Epithelial cell of proximal tubule (primary cell): ENCODE results near the gene TMC2. TPM values are rescaled to one million over a fixed set of nuclear protein-coding genes. Genes with fewer than 3 reads are reported as not detected.

Experiments
- DNase-seq: peaks from one replicate; pipeline ENCODE4 v3.0.0-alpha.2; 2011; ENCODE audit warnings: low read depth
- H3K4me3 ChIP-seq: 2 replicates; pipeline ENCODE4 v1.5.1; 2011; ENCODE audit warnings: low read depth, mild to moderate bottlenecking, low read length
- total RNA-seq: library from RNA; depleted of rRNA; stranded (reverse); fragments of >200 nt; gene quantifications from 2 replicates; pipeline ENCODE4 v1.2.3, GENCODE V29; 2015
- TF ChIP-seq, protein P1 (sequence below): conservative IDR thresholded peaks from 2 replicates; pipeline ENCODE4 v1.5.1; 2012; ENCODE audit warnings: low read depth, mild to moderate bottlenecking, low read length

TMC2 gene
- total RNA-seq, 1 donor from 2014 or later: not detected

DNA sequence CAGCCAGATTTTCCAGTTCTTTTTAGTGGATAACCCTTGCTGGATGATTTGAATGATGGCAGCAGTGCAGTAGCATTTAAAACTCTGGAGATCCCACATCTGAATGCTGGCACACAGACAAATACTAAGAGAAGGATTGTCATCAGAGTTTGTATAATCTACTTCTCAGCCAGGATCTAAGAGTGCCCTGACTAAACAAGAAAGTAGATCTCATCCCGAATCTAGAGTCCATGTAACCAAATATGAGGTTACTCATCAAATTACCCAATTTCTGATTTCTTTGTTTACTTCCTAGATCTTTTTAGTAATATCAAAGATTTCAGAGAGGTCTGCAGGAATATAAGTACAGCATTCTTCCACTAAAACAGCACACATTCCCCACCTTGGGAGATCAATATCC, 7.8 kb downstream of the TMC2 start:
- DNase-seq: no peak

DNA sequence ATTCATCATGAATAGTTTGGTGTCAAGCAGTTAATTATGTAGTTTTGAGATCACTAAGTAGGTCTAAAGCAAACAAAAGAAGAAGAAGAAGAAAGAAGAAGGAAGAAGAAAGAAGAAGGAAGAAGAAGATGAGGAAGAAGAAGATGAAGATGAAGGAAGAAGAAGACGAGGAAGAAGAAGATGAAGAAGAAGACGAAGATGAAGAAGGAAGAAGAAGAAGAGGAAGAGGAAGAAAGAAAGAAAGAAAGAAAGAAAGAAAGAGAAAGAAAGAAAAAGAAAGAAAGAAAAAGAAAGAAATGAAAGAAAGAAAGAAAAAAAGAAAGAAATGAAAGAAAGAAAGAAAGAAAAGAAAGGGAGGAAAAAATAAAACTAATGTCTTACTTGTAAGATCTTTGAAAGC, 9.2 kb downstream of the TMC2 start:
- no peak for DNase-seq
- H3K4me3 ChIP-seq: no peak overlapping the region
- TF ChIP-seq, protein P1, sequence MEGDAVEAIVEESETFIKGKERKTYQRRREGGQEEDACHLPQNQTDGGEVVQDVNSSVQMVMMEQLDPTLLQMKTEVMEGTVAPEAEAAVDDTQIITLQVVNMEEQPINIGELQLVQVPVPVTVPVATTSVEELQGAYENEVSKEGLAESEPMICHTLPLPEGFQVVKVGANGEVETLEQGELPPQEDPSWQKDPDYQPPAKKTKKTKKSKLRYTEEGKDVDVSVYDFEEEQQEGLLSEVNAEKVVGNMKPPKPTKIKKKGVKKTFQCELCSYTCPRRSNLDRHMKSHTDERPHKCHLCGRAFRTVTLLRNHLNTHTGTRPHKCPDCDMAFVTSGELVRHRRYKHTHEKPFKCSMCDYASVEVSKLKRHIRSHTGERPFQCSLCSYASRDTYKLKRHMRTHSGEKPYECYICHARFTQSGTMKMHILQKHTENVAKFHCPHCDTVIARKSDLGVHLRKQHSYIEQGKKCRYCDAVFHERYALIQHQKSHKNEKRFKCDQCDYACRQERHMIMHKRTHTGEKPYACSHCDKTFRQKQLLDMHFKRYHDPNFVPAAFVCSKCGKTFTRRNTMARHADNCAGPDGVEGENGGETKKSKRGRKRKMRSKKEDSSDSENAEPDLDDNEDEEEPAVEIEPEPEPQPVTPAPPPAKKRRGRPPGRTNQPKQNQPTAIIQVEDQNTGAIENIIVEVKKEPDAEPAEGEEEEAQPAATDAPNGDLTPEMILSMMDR: no peak

More for the DNA sequence above, 7.8 kb downstream of the TMC2 start:
- TF ChIP-seq, protein P1: no peak
- H3K4me3 ChIP-seq: no peak overlapping the region

DNA sequence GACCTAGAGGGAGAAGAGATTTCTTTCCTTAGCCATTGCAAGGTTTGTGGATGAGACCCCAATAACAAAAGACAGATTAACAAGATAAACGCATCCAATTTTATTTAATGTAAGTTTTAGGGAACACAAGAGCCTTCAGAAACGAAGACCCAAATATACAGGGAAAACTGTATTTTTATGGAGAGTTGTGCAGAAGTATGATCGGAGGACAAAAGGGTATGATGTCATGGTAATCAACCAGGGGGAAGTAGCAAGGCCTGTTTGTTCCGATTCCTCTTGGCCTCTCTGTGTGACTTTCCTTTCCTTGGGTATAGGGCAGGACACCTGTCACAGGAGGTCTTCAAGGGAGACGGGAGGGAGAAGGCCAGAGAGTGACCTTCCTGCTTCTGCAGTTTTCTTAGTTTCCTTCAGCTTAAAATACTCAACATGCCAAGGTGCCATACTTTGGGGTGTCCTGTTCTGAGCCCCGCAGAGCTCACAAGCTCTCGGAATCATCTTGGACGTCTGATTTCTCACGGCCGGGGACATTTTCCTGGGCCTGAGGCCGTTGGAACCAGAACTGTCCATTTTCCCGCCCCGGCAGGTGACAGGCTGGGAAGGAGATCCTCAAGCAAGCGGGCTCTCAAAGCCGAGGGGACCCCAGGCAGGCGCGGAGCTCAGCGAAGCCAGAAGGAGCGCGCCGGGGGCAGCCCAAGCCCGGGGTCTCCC, 21.7 kb downstream of the TMC2 start:
- no peak for DNase-seq
- TF ChIP-seq, protein P1: no peak
- H3K4me3 ChIP-seq: no peak overlapping the region

DNA sequence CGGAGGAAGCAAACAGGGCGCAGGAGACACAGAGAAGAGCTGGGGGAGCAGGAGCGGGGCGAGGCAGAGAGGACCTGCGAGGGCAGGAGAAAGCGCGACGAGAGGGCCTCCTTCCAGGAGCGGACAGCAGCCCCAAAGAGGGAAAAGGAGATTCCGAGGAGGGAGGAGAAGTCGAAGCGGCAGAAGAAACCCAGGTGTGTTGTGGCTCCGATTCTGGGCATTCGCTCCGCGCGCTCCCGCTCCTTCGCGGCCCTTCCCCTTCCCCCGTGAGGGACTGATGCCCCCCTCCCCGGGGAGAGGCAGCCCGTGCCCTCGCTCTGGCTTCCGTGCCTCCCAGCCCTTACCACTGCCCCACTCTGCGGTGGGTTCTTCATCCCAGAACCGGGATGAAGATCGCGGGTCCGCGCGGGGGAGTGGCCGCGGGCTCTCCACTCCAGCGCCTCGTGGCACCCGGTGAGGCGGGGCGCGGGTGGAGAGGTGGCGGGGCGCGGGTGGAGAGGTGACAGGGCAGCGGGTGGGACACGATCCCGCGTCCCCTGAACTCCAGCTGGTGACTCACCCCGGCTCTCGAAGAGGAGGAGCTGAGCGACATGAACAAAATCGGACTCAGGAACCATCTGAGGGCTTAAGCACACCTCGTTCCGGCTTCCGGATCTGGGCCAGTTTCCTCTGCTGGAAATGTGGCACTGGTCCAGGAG, 22.4 kb downstream of the TMC2 start:
- TF ChIP-seq, protein P1: no peak
- no peak overlapping the region for H3K4me3 ChIP-seq
- no peak for DNase-seq

DNA sequence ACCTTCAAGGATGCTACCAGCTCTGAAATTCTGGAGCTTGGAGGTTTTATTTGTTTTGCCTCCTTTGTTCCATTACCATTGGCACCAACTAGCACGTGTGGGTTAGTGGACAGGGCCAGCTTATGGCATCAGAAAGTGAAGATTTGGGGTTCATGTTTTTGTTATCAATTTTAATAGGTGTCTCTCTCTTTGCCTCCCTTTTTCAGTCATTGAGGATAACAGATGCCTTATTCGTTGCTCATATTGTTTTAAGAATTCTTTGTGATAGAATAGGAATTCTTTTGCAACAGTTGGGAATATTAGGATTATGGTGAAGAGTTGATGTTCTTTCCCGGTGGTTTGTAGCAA, 22.9 kb downstream of the TMC2 start:
- H3K4me3 ChIP-seq: no peak overlapping the region
- TF ChIP-seq, protein P1: no peak
- no peak for DNase-seq

DNA sequence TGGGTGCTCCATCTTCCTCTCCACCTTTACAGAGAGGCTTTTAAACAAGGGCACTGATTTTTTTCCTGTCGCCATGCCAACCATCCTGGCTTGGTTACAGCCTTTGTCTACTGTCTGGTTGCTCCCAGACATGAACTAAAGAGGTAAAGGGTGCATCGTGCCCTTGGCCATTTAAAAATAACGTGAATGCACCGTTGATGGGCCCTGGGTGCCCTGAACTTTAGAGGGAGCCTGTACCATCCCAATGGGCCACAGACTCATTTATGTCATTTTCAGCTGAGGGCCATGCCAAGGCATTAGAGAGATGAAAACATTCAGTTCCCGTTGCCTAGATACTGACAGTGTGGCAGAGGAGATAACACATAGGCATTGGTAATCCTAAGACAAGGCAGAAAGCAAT, 23.3 kb downstream of the TMC2 start:
- H3K4me3 ChIP-seq: no peak overlapping the region
- DNase-seq: no peak
- TF ChIP-seq, protein P1: no peak

DNA sequence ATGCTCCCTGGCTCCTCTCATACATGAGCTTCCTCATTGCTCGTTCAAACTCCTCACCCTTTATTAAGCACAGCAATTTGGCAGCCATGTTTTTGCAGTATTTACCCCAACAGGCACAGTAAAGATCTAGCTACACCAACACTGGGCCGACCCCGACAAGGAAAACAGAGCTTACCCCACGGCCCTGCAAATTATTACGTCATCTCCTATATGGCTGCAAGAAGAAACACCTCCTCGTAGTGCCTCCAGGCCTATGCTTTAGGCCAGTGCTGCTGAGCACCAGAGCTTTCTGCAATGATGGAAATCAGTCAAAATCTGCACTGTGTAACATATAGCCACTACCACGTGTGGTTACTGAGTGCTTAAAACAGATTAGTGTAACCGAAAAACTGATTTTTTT, 26.7 kb downstream of the TMC2 start:
- no peak overlapping the region for H3K4me3 ChIP-seq
- TF ChIP-seq, protein P1: no peak
- no peak for DNase-seq
